Effector CD8-positive, alpha-beta T cell (primary cell): ENCODE measurements around the gene ITGA4.

Experiments
- DNase-seq: peaks from one replicate; lab custom pipeline; 2025; lab: John Stamatoyannopoulos, UW

ITGA4 gene

GRCh38 chr2:181458871-181459270 lies 1.7 kb downstream of the ITGA4 start:
- DNase-seq = no peak

GRCh38 chr2:181459621-181460021 lies 2.4 kb downstream of the ITGA4 start:
- DNase-seq = no peak

- no peak for DNase-seq
Observed at GRCh38 chr2:181461056-181461997, 4.1 kb downstream of the ITGA4 start.

- no peak for DNase-seq
Observed at GRCh38 chr2:181462033-181462432, 4.8 kb downstream of the ITGA4 start.

- no peak for DNase-seq
Observed at GRCh38 chr2:181463588-181463987, 6.4 kb downstream of the ITGA4 start.

GRCh38 chr2:181464966-181465365 lies 7.8 kb downstream of the ITGA4 start:
- DNase-seq = no peak

GRCh38 chr2:181465676-181466375 lies 8.6 kb downstream of the ITGA4 start:
- DNase-seq = no peak

GRCh38 chr2:181466661-181467576 lies 9.7 kb downstream of the ITGA4 start:
- DNase-seq = peak; percentile 65

- no peak for DNase-seq
Observed at GRCh38 chr2:181467966-181468707, 11.0 kb downstream of the ITGA4 start.

GRCh38 chr2:181468811-181469210 lies 11.6 kb downstream of the ITGA4 start:
- no peak for DNase-seq

- DNase-seq = no peak
Observed at GRCh38 chr2:181471226-181471625, 14.0 kb downstream of the ITGA4 start.

- DNase-seq = no peak
Observed at GRCh38 chr2:181471783-181472182, 14.6 kb downstream of the ITGA4 start.

GRCh38 chr2:181472990-181473389 lies 15.8 kb downstream of the ITGA4 start:
- no peak for DNase-seq

- DNase-seq = no peak
Observed at GRCh38 chr2:181474222-181474881, 17.2 kb downstream of the ITGA4 start.

- DNase-seq = no peak
Observed at GRCh38 chr2:181483211-181483610, 26.0 kb downstream of the ITGA4 start.

GRCh38 chr2:181483876-181484275 lies 26.7 kb downstream of the ITGA4 start:
- DNase-seq = no peak

GRCh38 chr2:181484851-181485637 lies 27.9 kb downstream of the ITGA4 start:
- no peak for DNase-seq

GRCh38 chr2:181485638-181485946 lies 28.4 kb downstream of the ITGA4 start:
- DNase-seq = no peak

GRCh38 chr2:181499231-181499630 lies 42.0 kb downstream of the ITGA4 start:
- DNase-seq = no peak

GRCh38 chr2:181500201-181500600 lies 43.0 kb downstream of the ITGA4 start:
- DNase-seq = no peak
